NCI-H82 (cell line): Measurements from ENCODE around the gene COMMD10.
"Not testable (repeated sequence)": the region's sequence is repeated elsewhere in the genome, so short reads cannot be mapped to it uniquely, and the experiment has no call there.

Experiments
- DNase-seq: peaks from one replicate; lab custom pipeline; 2025; lab: John Stamatoyannopoulos, UW

Gene COMMD10

DNA sequence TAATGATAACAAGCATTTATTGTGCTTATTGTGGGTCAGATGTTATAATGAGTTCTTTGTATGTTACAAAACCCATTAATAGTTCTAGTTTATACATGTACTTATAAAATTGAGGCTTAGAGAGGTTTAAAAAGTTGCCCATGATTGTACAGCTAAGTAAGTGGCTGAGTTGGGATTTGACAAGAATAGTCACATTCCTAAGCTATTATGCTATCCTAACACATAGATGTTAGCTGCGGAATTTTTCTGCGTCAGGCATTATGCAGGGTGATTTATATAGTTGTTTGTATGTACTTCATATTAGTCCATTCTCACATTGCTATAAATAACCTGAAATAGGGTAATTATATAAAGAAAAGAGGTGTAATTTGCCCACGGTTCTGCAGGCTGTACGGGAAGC, 12.5 kb downstream of the COMMD10 start:
- DNase-seq = no peak

DNA sequence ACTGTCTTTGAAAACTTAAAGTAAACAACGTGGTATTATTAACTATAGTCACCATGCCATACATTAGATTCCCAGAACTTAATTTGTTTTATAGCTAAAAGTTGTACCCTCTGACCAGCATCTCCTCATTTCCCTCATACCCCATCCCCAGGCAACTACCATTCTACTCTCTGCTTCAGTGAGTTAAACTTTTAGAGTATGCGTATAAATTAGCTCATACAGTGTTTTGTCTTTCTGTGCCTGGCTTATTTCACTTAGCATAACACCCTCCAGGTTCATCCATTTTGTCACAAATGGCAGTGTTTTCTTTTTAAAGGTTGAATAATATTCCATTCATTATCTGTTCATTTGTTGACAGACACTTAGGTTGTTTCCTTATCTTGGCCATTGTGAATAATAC, 14.2 kb downstream of the COMMD10 start:
- no peak for DNase-seq

DNA sequence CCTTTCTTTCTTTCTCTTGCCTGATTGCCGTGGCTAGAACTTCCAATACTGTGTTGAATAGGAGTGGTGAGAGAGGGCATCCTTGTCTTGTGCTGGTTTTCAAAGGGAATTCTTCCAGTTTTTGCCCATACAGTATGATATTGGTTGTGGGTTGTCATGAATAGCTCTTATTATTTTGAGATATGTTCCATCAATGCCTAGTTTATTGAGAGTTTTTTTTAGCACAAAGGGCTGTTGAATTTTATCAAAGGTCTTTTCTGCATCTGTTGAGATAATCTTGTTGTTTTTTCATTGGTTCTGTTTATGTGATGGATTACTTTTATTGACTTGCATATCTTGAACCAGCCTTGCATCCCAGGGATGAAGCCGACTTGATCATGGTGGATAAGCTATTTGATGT, 20.1 kb downstream of the COMMD10 start:
- not testable (repeated sequence) for DNase-seq

DNA sequence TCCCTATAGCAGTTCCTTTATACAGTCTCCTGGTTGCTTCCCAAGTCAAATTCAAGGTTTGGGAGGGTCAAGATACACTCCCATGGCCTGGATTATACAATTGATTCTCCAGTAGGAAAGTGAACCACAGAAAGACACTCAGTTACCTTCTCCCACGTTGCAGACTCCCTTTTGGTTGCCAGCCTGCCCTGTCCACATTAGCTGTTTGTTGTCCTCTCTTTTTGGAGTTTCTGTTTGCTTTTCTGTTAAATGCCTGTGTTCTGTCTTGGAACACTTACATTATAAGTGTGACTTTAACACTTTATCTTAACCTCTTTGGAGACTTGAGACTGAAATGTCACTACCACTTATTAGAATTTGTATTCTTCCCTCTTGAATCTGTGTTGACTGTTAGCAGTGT, 30.3 kb downstream of the COMMD10 start:
- no peak for DNase-seq

DNA sequence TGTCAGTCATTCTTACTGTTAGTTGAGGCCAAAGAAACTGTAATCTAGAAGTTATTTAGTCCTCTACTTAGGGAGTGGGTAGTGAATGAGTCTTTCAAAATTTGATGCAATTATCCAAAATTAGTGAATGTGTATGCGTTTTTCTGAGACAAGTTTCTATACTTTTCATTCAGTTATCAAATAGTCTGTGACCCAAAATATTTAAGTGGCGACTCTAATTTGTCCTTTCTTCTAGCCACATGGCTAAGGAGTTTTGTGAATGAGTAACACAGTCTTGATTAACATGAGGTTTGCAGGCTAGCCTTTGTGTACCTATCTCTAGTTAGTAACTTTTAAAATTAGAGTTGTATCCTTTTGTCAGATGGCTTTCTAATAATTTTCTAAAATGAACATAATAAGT, 45.6 kb downstream of the COMMD10 start:
- DNase-seq = no peak

DNA sequence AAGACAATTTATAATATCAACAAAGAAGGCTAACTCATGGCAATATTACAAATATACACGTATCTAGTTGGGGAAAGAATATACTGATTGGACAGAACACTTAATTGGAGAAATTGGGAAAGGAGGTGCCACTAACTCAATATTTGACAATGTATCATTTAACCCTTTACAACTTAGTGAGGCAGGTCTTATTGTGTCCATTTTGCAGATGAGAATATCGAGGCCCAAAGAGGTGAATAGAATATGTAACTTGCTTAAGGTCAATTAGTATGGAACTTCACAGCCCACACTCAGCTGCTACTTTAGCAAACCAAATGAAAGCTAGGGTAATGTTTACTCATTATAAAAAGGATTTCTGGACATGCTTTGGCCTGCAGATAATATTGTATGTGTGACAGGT, 46.2 kb downstream of the COMMD10 start:
- no peak for DNase-seq

GRCh38 chr5:116133281-116133680, 48.5 kb downstream of the COMMD10 start:
- no peak for DNase-seq

- DNase-seq = no peak
Observed at GRCh38 chr5:116135344-116135743, 50.5 kb downstream of the COMMD10 start.

DNA sequence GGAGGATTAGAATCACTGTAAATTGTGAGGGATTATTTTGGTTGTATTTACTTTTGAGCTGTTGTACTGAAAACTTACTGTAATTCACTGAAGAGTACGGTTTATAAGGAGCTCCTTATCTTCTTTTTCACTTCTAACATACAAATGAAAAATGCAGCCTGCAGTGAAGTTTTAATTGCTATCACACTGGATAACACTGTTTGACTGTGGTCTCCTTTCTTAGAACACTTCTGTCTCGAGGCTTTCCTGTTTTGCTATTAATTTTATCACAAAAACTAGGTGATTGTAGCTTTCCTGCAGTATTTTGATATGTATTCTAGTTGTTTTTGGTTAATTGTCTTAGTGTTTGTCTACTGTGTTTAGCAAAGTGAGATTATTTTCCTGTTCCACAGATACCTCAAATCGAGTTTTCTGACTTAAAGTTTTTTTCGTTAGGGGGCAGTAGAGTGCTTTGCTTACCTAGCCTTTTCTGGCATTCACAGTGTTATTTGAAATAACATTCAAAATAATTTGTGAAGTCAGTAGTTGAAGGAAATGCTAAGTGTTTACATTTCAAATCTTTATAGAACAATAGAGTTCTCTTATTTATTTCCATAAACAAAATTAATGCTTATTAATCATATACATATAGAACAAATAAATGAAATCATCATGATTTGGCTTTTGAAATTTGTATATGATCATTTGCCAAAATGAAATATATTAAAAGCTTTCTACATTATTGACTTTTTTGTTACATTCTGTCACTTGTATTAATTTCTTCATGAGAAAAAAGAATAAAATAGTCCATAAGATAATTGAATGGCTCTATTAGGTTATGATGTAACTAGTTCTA, 52.9 kb downstream of the COMMD10 start:
- peak; percentile 67 for DNase-seq

DNA sequence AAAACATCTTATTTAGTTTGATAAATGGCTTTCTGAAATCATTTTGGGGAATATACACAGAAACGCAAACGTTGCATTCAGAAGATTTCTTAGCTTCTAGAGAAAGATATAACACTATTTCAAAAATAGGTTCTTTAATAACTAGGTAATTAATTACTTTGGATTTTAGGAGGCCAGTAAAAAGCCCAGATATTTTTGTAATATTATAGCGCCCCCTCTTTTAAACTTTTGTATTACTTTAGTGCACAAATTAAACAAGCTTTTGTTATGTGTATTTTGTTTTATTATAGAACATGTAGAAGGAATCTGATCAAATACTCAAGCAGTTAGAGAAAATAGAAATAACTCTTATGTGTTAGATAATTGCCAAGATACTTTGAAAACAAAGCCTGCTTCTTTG, 57.7 kb downstream of the COMMD10 start:
- no peak for DNase-seq

DNA sequence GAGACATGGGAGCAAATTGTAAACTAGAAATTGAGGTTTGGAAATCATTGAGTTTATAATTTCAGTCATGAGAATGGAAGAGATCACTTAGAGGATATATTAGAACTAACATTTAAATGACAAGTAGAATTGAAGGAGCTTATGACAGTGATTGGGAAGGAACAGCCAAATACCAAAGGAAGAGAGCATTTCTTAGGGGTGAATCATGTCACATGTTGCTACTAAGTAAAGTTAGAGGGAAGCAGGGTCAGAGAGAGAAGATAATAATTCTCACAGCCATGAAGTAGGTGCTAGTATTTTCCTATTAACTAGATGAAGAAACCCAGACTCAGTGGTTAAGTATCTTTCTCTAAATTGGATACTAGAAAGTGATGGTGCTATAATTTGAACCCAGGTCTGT, 59.3 kb downstream of the COMMD10 start:
- DNase-seq = no peak

GRCh38 chr5:116144991-116145390, 60.2 kb downstream of the COMMD10 start:
- no peak for DNase-seq

DNA sequence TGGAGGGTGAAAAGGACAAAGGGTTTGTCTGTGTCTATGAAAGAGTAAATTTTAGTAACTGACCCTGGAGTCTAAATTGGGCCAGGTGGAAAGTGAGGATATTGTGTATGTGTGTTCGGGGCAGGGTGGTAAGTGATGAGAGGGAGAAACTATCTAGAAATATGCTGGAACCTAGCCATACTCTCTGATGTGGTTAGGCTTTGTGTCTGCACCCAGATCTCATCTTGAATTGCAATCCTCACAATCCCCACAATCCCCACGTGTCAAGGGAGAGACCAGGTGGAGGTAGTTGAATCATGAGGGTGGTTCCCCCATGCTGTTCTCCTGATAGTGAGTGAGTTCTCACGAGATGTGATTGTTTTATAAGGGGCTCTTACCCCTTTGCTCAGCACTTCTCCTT, 60.6 kb downstream of the COMMD10 start:
- no peak for DNase-seq

- no peak for DNase-seq
Observed at GRCh38 chr5:116152169-116152568, 67.3 kb downstream of the COMMD10 start.

DNA sequence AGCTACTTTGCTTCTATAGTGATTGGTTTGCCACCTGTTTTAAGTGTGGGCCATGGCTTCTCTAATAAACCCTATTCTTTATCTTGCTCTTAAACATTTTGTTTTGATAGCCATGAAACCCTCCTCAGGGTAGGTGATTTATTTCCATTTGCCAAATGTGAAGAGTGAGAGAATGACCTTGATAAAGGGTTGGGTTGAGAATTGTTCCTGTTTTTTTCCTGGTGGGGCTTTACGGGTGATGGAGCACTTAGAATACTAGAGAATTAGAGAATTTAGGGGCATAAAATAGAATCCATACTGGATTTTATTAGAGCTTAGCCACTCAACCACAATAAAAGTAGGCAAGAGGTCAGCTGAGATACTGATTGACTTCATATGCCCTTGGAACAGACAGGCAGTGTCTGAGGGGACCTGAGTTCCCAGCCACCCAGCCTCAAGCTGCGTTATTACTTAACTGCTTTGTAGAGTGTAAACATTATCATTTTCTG, 68.9 kb downstream of the COMMD10 start:
- no peak for DNase-seq

DNA sequence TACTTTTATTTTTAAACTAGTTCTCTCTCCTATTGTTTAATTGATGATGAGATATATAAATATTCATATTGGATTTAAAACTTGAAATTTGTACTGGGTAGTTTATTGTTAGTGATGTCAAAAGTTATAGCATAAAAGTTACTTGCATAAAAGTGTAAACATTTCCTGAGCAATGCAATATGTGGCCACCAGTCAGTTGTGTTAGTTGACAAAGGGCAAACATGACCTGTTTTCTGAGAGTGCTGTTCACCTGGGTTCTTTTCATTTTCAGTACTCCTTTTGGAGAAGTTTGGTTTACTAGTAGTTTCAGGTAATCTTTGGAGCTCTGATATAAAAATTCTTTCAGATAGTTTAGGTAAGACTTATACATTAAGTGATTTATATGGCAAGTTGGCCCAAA, 69.4 kb downstream of the COMMD10 start:
- DNase-seq = no peak

- no peak for DNase-seq
Observed at GRCh38 chr5:116154931-116155330, 70.1 kb downstream of the COMMD10 start.

DNA sequence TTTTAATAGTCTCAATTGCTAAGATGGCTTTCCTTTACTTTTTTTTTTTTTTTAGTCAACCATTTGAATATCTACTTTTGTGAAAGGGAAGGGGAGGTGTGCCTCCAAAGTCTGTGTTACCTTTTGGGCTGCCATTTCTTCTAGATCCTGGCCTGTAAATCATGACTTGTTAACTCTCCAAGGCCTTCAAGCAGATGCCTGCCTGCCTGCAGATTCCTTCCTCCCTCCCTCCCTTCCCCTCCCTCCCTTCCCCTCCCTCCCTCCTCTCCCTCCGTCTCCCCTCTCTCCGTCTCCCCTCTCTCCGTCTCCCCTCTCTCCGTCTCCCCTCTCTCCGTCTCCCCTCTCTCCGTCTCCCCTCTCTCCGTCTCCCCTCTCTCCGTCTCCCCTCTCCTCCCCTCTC, 73.1 kb downstream of the COMMD10 start:
- DNase-seq = no peak

GRCh38 chr5:116159006-116159405, 74.2 kb downstream of the COMMD10 start:
- DNase-seq = no peak

DNA sequence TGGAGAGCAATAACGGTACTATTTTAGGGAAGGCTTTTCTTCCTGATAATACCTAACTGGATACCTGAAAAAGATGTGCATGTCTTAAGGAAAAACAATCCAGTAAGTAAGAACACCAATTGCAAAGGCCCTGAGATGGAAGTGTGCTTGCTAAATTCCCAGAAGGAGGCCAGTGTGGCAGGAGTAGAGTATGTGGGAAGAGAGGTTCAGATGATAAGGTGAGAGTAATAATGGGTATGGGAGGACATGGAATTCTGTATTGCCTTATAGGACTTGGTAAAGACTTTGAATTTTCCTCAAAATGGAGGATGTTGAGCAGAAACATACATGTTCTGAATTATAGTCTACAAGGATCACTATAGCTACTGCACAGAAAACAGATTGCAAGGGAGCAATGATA, 89.3 kb downstream of the COMMD10 start:
- no peak for DNase-seq

DNA sequence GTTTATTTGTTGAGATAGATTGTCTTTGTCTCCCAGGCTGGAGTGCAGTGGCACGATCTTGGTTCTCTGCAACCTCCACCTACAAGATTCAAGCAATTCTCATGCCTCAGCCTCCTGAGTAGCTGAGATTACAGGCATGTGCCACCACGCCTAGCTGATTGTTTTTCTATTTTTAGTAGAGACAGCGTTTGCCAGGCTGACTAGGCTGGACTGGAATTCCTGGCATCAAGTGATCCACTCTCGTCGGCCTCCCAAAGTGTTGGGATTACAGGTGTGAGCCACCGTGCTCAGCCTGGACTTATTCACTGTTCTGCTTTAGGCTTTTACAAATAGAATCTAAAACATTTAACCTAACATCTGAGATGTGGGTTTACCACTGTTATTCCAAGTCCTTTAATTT, 91.3 kb downstream of the COMMD10 start:
- no peak for DNase-seq

DNA sequence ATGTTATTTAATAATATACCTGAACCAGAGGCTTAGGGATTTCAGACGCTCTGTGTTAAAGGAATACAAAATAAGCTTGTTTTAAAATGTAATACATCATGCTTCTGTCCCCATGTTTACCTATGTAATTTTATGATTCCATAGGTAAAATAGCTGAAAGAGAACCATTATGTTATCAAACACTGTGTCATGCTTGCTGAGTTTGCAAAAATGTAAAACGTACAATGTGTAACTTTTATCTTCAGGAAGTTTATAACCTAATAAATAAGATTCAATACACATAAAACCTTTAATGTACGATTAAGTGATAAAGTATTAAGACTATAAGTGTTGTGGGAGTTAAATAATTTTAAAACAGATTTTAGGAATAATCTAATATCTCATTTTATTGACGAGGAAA, 94.1 kb downstream of the COMMD10 start:
- DNase-seq = no peak

GRCh38 chr5:116209166-116209565, 124.3 kb downstream of the COMMD10 start:
- no peak for DNase-seq

GRCh38 chr5:116212225-116212624, 127.4 kb downstream of the COMMD10 start:
- DNase-seq = no peak
